Stimulated activated CD4-positive, alpha-beta T cell treated with anti-CD3 and anti-CD28 coated beads, Interleukin-4, amount 100 ng/mL, for 4 hours (primary cell): ENCODE results near the gene IFI6.
"Not testable (repeated sequence)": the region's sequence is repeated elsewhere in the genome, so short reads cannot be mapped to it uniquely, and the experiment has no call there.

Experiments
- DNase-seq, 2 experiments: peaks; one replicate each; pipeline ENCODE4 v3.0.0-alpha.2; 2020

Gene IFI6

DNA sequence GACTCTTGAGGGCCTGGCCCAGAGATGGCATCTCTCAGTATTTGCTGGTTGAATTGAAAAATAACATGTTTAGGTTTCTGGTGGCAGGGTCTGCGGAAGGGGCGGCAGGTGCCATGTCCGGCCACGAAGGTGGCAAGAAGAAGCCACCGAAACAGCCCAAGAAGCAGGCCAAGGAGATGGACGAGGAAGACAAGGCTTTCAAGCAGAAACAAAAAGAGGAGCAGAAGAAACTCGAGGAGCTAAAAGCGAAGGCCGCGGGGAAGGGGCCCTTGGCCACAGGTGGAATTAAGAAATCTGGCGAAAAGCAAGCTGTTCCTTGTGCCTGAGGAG, 22.7 kb downstream of the IFI6 start:
- no peak for DNase-seq

DNA sequence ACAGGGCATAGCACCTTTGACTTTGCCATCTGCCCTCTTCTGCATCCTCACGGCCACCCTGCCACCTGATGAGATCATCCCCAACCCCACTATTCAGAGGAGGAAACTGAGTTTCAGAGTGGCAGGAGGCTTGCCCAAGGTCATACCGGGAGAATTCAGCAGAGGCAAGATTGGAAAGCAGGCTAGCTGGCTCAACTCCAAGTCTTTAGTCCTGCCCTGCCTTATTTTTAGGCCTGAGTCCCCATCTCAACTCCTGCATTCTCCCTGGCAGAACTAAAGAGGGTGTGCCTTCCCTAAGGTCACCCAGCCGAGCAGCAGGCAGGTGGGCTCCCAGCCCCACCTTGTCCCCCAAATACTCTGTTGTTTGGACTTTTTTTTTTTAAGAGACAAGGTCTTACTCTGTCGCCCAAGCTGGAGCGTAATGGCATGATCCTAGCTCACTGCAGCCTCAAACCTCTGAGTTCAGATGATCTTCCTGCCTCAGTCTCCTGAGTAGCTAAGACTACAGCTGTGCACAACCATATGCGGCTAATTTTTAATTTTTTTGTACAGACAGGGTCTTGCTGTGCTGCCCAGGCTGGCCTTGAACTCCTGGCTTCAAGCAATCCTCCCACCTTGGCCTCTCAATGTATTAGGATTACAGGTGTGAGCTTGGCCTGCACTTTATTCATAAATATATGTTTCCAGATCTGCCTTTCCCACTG, 23.2 kb downstream of the IFI6 start:
- no peak for DNase-seq

DNA sequence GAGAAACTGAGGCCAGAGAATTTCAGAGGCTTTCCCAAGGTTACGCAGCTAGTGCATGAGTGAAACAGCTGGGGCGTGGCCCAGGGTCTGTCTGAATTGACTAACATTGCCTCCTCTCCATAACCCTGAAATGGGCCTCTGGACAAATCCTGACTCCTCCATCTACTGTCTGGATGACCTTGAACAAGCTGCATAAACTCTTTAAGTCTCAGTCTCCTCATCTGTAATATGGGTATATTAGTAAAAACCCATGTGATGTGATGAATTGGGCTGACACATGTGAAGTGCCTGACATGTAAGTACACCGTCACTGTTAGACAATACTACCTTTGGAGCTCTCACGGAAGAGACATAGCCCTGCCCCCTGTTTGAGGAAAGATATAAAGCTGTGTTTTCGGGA, 24.7 kb downstream of the IFI6 start:
- no peak for DNase-seq

DNA sequence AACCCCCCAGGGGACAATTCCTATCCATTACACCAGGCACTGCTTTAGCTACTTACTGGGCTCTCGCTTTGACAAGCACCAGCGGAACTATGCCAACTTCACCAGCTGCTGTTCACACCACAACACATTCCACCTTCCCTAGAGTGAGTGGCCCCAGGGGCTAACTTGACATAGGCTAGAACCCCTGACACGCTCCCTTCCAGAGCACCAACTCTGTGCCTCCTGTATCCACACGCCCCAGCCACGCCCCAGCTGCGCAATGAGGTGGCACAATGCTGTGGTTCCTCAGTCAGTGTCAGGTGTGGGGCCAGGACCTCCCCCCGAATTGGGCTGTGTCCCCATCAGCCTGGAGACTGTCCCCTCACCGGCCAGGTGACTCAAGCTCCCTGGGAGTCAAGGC, 25.3 kb downstream of the IFI6 start:
- no peak for DNase-seq

DNA sequence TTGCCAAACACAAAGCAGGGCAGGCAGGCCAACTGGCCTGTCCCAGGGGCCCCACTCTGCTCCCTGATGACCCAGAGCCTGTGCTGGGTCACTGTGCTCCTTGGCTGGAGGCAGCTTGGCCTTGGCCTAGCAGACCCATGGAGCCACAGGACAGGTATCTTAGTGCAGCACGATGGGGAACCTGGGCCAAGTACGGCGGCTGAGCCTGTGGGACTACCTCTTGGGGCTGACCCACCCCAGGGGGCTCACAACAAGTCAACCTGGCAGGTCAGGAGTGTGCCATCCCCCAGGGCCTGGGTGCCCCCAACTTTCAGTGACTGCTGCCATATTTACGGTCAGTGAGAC, 26.9 kb downstream of the IFI6 start:
- no peak for DNase-seq

DNA sequence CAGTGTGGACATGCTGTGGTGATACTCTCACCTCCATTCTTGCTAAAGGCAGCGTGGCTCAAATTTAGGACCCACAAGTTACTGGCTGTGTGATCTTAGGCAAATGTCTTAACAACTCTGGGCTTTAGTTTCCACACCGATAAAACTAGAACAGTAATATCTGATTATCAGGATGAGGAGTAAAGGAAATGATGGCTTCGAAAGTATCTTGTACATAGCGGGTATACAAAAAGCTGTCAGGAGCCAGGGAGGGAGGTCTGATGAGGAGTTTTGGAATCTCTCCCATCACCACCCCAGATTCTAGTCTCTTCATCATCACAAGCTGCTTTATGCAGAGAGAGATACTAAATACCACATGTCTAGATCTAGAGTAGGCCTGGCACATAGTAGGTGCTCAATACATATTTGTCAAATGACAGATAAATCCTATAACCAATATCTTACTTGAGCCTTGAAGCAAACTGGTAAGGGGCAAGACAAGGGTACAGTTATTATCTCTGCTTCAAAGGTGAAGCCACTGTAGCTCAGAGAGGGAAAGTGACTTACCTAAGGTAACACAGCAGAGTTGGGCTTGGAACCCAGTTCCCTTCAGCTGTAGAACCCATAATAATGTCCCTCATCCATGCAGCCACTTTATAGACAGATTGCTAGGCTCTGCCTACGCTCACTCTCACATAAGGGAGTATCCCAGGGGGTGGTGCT, 27.5 kb downstream of the IFI6 start:
- no peak for DNase-seq

DNA sequence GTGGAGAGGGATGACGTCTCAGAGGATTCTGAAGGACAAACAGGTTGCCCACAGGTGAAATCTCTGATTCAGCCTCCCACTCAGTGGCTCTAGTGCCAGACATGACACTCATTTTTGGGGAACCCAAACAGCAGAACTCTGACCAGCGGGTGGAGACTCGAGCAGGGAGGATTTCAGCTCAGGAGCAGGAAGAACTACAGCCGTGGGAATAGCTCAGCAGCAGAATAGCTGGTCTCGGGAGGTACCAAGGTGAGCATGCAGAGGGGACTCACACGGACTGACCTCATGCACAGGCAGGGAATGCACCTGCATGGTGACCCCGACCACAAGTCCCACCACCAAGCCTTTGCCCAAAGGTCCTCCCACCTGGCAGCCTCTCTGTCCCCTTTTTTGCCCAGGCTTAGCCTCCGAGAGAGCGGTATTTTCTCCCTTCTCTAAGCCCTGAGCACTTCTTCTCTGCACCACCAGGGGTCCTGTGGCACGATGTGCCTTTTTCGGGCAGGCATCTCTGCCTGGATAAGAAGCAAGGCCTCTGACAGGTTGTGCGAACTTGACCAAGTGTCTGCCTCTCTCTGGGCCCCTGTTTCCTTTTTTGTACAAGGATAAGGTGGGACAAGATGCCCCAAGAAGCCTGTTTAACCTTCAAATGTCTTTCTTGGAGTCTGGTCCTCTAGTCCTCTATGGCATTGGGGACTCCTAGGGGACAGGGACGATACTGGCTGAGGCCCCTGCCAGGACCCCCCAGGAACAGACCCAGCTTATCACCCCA, 28.2 kb downstream of the IFI6 start:
- DNase-seq: peak; percentile 56 to 64

DNA sequence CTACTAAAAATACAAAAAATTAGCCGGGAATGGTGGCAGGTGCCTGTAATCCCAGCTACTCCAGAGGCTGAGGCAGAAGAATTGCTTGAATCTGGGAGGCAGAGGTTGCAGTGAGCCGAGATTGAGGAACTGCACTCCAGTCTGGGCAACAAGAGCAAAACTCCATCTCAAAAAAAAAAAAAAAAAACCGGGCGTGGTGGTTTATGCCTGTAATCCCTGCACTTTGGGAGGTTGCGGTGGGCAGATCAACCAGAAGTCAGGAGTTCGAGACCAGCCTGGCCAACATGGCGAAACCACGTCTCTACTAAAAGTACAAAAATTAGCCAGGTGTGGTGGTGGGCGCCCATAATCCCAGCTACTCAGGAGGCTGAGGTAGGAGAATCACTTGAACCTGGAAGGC, 31.5 kb downstream of the IFI6 start:
- DNase-seq: not testable (repeated sequence)

DNA sequence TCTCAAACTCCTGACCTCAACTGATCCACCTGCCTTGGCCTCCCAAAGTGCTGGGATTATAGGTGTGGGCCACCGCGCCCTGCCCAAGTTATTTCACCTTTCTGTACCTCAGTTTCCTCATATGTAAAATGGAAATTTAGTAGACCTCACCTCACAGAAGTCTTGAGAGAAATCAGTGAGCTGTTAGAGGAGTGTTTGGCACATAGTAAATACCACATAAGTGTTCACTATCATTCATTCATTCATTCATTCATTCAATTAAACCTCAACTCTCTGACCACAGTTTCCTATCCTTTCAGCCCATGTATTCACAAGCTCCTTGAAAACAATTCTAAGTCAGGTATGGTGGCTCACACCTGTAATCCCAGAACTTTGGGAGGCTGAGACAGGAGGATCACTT, 33.2 kb downstream of the IFI6 start:
- DNase-seq: no peak

DNA sequence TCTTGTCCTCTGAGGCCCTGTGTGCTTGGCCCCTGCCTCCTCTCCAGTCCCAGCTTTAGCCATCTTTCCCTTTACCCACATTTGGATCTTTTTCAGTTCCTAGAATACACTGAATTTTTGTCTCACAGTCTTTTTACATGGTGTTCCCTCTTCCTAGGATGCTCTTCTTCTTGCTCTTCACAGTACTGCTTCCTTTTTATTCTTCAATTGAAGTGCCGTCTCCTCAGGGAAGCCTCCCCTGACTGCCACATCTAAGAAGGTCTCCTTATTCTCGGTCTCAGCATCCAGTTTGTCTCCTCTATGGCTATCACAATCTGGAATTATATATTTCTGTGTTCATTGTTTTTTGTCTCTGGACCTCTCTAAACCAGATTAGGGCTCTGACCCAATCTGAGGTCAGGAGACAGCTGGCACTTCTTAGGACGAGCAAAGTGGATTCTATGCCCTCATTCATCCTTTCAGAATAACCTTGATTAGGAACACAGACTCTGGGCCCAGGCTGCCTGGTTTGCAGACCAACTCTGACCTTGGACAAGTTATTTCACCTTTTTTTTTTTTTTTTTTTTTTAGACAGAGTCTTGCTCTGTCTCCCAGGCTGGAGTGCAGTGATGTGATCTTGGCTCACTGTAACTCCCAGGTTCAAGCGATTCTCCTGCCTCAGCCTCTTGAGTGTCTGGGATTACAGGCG, 33.8 kb downstream of the IFI6 start:
- no peak for DNase-seq

DNA sequence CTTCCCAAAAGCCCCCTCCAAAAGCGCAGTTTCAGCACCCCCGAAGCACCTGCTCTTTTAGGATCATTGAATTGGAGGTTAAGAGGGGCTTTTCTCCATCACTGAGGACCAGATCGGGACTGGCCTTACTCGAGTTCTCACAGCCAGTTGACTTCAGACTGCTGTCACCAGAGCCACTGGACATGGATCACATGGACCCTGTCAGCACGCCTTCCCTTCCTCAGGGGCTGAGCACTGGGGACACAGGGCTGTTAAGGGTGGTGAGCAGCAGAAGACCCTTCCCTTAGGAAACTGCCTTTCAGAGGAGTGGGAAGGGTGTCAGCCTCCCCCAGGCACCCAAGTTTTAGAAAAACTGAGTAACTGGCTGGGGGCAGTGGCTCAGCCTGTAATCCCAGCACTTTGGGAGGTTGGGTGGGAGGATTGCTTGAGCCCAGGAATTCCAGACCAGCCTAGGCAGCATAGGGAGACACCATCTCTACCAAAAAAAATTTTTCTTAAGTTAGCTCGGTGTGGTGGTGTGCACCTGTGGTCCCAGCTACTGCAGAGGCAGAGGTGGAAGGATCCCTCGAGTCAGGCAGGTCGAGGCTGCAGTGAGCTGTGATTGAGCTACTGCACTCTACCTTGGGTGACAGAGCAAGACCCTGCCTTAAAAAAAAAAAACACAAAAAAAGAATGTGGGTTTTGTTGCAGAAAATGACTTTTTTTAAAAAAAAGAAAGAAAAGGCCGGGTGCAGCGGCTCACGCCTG, 36.4 kb downstream of the IFI6 start:
- no peak for DNase-seq

DNA sequence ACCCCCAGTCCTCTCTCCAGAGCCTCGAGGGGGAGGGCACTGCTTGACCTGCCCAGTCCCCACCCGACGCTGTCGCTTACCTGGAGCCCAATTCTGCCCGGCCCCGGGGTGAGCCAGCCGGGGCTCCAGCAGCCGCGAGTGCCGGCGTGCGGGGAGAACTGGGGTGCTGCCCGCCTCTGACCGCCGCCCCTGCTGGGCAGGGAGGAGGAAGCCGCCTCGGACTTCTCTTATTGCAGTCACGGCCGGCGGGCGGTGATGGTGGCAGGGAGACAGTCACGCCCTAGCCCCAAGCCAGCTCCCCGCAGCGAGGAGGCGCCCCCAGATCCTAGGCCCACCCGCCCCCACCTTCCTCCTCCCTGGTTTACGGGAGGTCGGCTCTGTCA, 37.0 kb downstream of the IFI6 start, which contains the start of gene FGR:
Gene FGR (minus strand): TSS at position 201 of the 383 bp plus-strand sequence. CDS start 11,269 bp downstream, outside the sequence.
- DNase-seq: no peak

DNA sequence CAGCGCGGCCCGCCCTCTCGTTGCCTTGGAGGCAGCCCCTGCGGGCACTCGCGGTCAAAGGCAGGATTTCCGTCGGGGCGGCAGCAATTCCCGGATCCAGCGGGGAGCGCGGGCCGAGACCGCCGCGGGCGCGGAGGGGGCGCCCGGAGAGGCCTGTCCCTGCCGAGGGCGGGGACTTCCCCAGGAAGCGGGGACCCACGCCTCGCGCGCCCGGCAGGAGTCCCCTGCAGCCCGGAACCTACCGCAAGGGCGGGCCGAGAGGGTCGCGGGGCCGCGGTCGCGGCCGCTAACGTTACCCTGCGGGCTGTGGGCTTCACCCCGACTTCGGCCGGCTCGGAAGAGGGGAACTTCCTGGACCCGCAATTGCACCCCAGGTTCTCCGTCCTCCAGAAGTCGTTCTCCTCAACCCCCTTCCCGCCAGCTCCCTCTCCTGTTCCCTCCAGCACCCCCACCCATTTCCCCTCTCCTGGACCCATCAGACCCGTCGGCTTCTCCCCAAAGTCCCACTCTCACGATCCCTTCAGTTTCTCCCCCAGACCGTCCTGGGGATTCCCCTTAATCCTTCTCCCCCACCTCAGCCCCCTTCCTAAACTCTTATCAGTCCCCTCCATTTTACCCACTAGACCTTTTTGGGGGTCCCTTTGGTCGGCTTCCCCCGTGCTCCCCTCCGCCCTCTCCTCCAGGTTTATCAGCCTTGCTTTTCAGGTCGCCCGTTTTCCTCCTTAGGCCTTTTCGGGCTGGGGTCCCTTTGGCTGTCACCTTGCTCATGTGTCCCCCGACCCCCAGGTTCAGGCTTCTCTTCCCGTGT, 37.6 kb downstream of the IFI6 start:
- peak; percentile 36 to 38 for DNase-seq

DNA sequence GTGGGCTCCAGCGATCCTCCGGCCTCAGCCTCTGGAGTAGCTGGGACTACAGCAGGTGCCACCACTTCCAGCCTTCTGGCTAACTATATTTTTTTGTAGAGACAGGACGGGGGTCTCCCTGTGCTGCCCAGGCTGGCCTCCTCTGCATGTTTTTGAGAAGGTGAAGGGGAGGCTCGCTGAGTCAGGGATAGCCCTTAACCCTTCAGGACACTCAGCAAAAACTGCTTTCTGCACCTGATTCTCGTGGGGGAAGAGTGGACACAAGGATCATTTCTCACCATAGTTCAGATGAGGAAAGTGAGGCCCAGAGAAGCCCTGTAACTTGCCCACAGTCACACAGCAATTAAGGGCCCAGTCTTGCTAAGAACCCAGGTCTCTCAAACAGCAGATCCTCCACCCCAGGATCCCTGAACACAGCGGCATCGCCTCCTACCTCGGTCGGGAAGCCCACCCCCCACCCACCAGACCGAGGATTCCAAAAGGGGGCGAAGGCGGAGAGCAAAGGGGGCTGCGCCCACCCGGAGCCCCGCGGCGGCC, 38.3 kb downstream of the IFI6 start:
- no peak for DNase-seq

DNA sequence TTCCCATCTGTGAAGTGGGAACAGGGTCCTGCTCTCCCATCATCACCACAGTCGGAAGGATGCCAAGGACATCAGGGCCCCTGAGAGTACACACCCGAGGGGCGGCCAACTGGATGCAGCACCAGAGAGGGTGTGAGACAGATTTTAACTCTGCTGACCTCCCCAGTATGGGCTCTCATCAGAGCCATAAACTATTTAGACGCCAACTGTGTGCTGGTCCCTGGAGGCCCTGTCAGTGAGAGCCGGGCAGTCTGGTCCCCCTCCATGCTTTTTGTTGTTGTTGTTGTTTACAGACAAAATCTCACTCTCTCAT, 38.7 kb downstream of the IFI6 start:
- no peak for DNase-seq

DNA sequence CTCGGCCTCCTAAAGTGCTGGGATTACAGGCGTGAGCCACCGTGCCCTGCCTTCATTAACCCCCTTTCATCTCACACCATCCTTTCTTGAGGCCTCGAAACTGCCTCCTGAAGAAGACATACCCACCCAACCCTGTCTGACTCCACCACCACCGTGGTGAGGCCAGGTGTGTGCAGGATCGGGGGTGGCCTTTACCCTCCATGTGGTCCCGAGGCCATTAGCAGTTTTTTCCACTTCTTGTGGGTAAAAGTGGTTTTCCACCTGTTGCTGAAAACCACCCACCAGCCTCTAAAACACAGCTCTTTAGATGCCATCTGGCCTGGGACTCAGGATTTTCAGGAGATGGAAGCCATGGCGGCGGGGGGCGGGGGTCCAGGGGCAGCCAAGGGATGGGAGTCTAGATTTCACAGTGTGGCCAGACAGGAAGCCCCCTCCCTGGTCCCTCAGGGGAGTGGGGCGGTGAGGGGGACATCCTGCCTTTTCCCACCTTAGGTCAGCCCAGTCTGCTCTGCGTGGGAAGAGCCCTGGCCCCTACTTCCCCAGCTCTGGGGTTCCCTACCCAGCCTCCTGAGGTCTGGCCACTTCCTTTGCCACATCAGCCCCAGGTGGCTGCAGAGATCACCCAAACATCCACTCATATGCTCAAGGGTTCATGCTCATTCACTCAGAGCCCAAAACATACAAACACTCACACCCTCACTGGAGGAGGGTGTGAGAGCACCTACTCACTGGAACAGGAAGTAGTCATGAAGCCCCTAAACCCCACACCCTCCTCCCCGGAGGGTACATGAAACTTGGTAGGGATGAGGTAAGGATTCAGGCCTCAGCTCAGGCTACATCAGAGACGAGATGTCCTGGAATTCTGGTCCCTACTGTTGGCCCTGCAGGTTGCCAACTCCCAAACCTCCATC, 39.4 kb downstream of the IFI6 start:
- peak; percentile 33 to 83 for DNase-seq

DNA sequence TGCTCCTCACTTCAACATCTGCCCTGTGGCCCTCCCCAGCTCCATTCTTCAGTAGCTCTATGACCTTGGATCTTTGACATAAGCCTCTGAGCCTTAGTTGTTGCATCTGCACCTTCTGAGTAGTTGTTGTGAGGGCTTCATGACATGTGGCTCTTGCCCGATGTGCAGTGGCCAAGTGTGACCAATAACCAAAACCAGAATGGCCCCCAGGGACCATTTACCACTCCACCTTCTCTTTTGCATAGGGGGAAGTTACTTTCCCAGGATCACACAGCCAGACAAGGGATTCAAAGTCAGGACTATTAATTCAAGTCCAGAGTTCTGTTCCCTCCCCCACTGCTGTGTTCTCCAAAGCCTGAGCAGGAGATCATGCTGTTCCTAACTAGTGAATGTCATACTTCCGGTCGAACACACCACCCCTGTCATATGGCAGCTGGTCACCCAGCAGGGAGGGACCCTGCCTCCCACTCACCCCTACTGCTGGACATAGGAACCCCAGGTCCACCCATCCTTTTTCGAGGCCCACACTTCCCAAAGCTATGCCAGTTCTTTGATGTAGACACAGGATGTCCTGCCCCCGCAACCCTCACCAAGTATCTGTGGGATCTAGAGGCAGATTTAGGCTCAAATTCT, 41.0 kb downstream of the IFI6 start:
- DNase-seq: no peak

DNA sequence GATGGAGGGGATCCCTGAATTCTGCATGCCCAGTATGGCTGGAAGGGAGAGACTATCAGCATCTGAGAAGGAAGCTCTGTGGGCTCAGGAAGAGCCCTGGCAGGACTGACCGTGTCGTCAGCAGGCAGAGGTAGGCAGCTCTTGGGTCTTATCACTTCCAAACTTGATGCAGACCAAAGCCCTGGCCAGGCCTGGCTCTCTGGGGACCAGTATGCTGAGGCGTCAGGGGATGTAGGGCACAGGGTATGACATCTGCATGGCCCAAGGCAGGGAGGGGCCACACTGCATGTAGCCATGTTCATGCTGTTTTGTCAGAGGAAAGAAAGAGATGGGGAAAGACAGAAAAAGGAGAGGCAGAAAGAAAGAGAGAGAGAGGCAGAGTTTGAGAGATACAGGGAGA, 43.3 kb downstream of the IFI6 start:
- DNase-seq: no peak

DNA sequence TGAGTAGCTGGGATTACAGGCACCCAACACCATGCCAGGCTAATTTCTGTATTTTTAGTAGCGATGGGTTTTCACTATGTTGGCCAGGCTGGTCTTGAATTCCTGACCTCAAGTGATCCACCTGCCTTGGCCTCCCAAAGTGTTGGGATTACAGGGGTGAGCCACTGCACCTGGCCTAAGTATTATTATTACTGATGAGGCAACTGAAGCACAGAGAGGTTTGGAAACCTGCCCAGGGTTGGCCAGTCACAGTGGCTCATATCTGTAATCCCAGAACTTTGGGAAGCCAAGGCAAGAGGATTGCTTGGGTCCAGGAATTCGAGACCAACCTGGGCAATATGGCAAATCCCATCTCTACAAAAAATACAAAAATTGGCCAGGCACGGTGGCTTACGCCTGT, 44.3 kb downstream of the IFI6 start:
- not testable (repeated sequence) for DNase-seq

DNA sequence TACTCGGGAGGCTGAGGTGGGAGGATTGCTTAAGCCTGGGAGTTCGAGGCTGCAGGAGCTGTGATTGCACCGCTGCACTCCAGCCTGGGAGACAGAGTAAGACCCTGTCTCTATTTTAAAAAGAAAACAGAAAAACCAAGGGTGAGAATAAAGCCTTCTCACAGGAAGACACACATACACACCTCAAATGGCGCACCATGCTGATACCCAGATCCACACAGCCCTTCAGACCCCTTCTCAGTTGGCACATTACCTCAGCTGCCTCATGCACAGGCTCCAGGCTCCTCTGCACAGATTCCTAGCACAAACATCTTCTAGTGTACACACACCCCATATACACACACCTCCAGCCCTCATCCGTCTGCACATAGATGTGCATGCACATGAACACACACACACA, 44.9 kb downstream of the IFI6 start:
- no peak for DNase-seq
